GM13977 (cell line): ENCODE measurements around the gene TLR5.

ENCODE experiments used
- DNase-seq: peaks from one replicate; pipeline ENCODE4 v3.0.0; 2012; ENCODE audit warnings: low spot score
- CTCF ChIP-seq: IDR thresholded peaks from 2 replicates; pipeline ENCODE4 v1.5.1; 2012; ENCODE audit warnings: mild to moderate bottlenecking, control low read depth; ENCODE audit not compliant: insufficient read depth; ENCODE audit errors: extremely low read depth, missing control alignments
- in situ Hi-C: fragments of 300-500 bp; cut with MboI; formaldehyde crosslinking; loops from one replicate; pipeline ENCODE4 v1.12.0; 2022; ENCODE audit warnings: low sequenced_read_pairs, low pct_unique_long_range_greater_than_20kb, mixed read lengths, inconsistent platforms; ENCODE audit not compliant: unreplicated experiment

Gene TLR5

GRCh38 chr1:223183268-223183862 is 40.3 kb upstream of the TLR5 start:
- no peak for TF ChIP-seq CTCF
- no peak for DNase-seq
- in situ Hi-C loops = no loop called here

- no peak for DNase-seq
- in situ Hi-C loops = no loop called here
- TF ChIP-seq CTCF = no peak
Observed at GRCh38 chr1:223180731-223181321, 37.8 kb upstream of the TLR5 start.

GRCh38 chr1:223179786-223180185 is 36.7 kb upstream of the TLR5 start:
- no peak for TF ChIP-seq CTCF
- in situ Hi-C loops = no loop called here
- no peak for DNase-seq

GRCh38 chr1:223179280-223179679 is 36.2 kb upstream of the TLR5 start:
- in situ Hi-C loops = no loop called here
- no peak for TF ChIP-seq CTCF
- no peak for DNase-seq

- no peak for TF ChIP-seq CTCF
- in situ Hi-C loops = no loop called here
- DNase-seq = no peak
Observed at GRCh38 chr1:223177681-223178080, 34.6 kb upstream of the TLR5 start.

- no peak for DNase-seq
- TF ChIP-seq CTCF = no peak
- in situ Hi-C loops = no loop called here
Observed at GRCh38 chr1:223176437-223176836, 33.4 kb upstream of the TLR5 start.
